CD4-positive, alpha-beta memory T cell (primary cell): ENCODE results near the gene DGLUCY. TPM values are rescaled to one million over a fixed set of nuclear protein-coding genes. Genes with fewer than 3 reads are reported as not detected.

Experiments
- CTCF ChIA-PET: fragments of 350-600 bp; sonication (Branson Sonifier 250); formaldehyde crosslinking; loops from one replicate; lab custom pipeline; 2021; ENCODE audit warnings: inconsistent platforms; ENCODE audit not compliant: partially characterized antibody; lab: Charles Lee
- POLR2A ChIA-PET: fragments of 350-600 bp; sonication (Branson Sonifier 250); formaldehyde crosslinking; loops from one replicate; lab custom pipeline; 2021; ENCODE audit not compliant: partially characterized antibody; lab: Charles Lee
- DNase-seq, 5 donors: peaks; one replicate each; pipeline versions ENCODE4 v3.0.0 to v3.0.0-alpha.2; 2020 to 2022; ENCODE audit warnings: mixed read lengths in 1 of 5
- H3K27ac ChIP-seq: one replicate; pipeline ENCODE4 v1.7.0; 2013; ENCODE audit warnings: low read depth, low read length
- H3K27me3 ChIP-seq: 2 replicates; pipeline ENCODE4 v1.7.0; 2013; ENCODE audit warnings: mild to moderate bottlenecking, low read length, moderate library complexity; ENCODE audit not compliant: insufficient read depth
- H3K36me3 ChIP-seq: 2 replicates; pipeline ENCODE4 v1.7.0; 2013; ENCODE audit warnings: mild to moderate bottlenecking, low read length, moderate library complexity; ENCODE audit not compliant: insufficient read depth
- H3K4me1 ChIP-seq: 2 replicates; pipeline ENCODE4 v1.7.0; 2013; ENCODE audit warnings: mild to moderate bottlenecking, low read length, moderate library complexity; ENCODE audit not compliant: insufficient read depth
- H3K4me3 ChIP-seq, 2 donors: one replicate each; pipeline ENCODE4 v1.7.0; 2013; ENCODE audit warnings: low read length in 2 of 2, mild to moderate bottlenecking in 1 of 2
- H3K9me3 ChIP-seq, 2 donors: one replicate each; pipeline ENCODE4 v1.7.0; 2013; ENCODE audit warnings: low read length in 2 of 2, control low read depth in 1 of 2; ENCODE audit not compliant: control insufficient read depth in 1 of 2
- H3K27ac Mint-ChIP-seq, 7 donors: one replicate each; pipeline ENCODE4 v1.8.0; 2020 to 2021; ENCODE audit warnings: mixed read lengths in 7 of 7, mild to moderate bottlenecking in 6 of 7, inconsistent platforms in 3 of 7, moderate library complexity in 3 of 7
- H3K27me3 Mint-ChIP-seq, 2 donors: one replicate each; pipeline ENCODE4 v1.8.0; 2020 to 2021; ENCODE audit warnings: mixed read lengths in 2 of 2
- H3K36me3 Mint-ChIP-seq, 2 donors: one replicate each; pipeline ENCODE4 v1.8.0; 2020 to 2021; ENCODE audit warnings: mixed read lengths in 2 of 2, inconsistent platforms in 1 of 2, mild to moderate bottlenecking in 1 of 2
- H3K4me1 Mint-ChIP-seq, 4 donors: one replicate each; pipeline ENCODE4 v1.8.0; 2020 to 2021; ENCODE audit warnings: mixed read lengths in 4 of 4, mild to moderate bottlenecking in 1 of 4
- H3K4me3 Mint-ChIP-seq, 8 donors: one replicate each; pipeline ENCODE4 v1.8.0; 2020 to 2021; ENCODE audit warnings: mixed read lengths in 8 of 8, mild to moderate bottlenecking in 7 of 8, moderate library complexity in 6 of 8, inconsistent platforms in 3 of 8
- H3K9me3 Mint-ChIP-seq, 8 donors: one replicate each; pipeline ENCODE4 v1.8.0; 2020 to 2021; ENCODE audit warnings: mixed read lengths in 8 of 8, mild to moderate bottlenecking in 5 of 8, inconsistent platforms in 3 of 8, moderate library complexity in 1 of 8
- intact Hi-C: fragments of 100-400 bp; cut with micrococcal nuclease; formaldehyde crosslinking; loops from one replicate; pipeline ENCODE4 v1.15.1; 2023
- polyA plus RNA-seq, 2 donors: library from polyadenylated mRNA; unstranded; fragments of 300-500 nt; fragmentation: Illumina TruSeq; gene quantifications; one replicate each; pipeline ENCODE4 v1.2.3, GENCODE V29; 2021
- total RNA-seq, 2 experiments: library from RNA; stranded (reverse); gene quantifications; one replicate each; pipeline ENCODE4 v1.2.3, GENCODE V29; 2021

DGLUCY gene
- total and polyA plus RNA-seq, 4 experiments from 2014 or later, result 40.9 to 141 (median 89.0) TPM

- Histone ChIP-seq H3K4me3 (no peak overlapping the region), H3K27me3 (no peaks in the 10 kb centered on the region), H3K36me3 (no peaks in the 10 kb centered on the region), H3K27ac (peak overlapping the region; percentile 62), H3K4me1 (peaks cover 85% of the 10 kb centered on the region), H3K9me3 (no peaks in the 10 kb centered on the region)
- peaks cover 0 to 5% (median 0%) of the 10 kb centered on the region in 8 donors for H3K9me3 Mint-ChIP-seq
- peaks cover 3 to 4% of the 10 kb centered on the region in 2 donors for H3K36me3 Mint-ChIP-seq
- intact Hi-C loops, result no loop called here
- H3K27me3 Mint-ChIP-seq, result no peaks in the 10 kb centered on the region
- peak overlapping the region; percentile 91 to 98 (median 95) for H3K27ac Mint-ChIP-seq
- POLR2A ChIA-PET, result interaction anchor here (1.1 to 21.6 kb wide), 6 partner anchors 9 to 78 kb away, joined by 5 to 963 read pairs (median 12); partner anchors contain the start of gene GPR68
- peak overlapping the region in 7 of 8 donors; percentile 41 to 86 (median 83) for H3K4me3 Mint-ChIP-seq
- H3K4me1 Mint-ChIP-seq, result peaks cover 52 to 85% (median 73%) of the 10 kb centered on the region in 4 donors
- no peak for DNase-seq
- CTCF ChIA-PET, result interaction anchor here (1.3 to 1.8 kb wide), 4 partner anchors 8 to 82 kb away, joined by 3 to 5 read pairs (median 4); no protein-coding TSS in a partner anchor
Observed at GRCh38 chr14:91255026-91255695, 141.3 kb downstream of the DGLUCY start.

GRCh38 chr14:91256661-91257060 lies 142.8 kb downstream of the DGLUCY start:
- DNase-seq, result no peak
- Mint-ChIP-seq H3K4me3 (no peak overlapping the region), H3K9me3 (peaks cover 0 to 5% (median 0%) of the 10 kb centered on the region in 8 donors), H3K27me3 (no peaks in the 10 kb centered on the region), H3K36me3 (peaks cover 0 to 3% of the 10 kb centered on the region in 2 donors), H3K27ac (peak overlapping the region in 4 of 7 donors; percentile 8 to 95 (median 63)), H3K4me1 (peaks cover 48 to 84% (median 71%) of the 10 kb centered on the region in 4 donors)
- Histone ChIP-seq H3K4me1 (peaks cover 85% of the 10 kb centered on the region), H3K4me3 (no peak overlapping the region), H3K9me3 (no peaks in the 10 kb centered on the region), H3K36me3 (no peaks in the 10 kb centered on the region), H3K27me3 (no peaks in the 10 kb centered on the region), H3K27ac (no peak overlapping the region)
- intact Hi-C loops, result no loop called here
- ChIA-PET POLR2A (interaction anchor here (0.9 to 21.6 kb wide), 6 partner anchors 8 to 80 kb away, joined by 3 to 963 read pairs (median 8); partner anchors contain the start of gene GPR68), CTCF (interaction anchor here (0.9 to 1.8 kb wide), 6 partner anchors 10 to 79 kb away, joined by 3 to 5 read pairs (median 4); no protein-coding TSS in a partner anchor)

DNA sequence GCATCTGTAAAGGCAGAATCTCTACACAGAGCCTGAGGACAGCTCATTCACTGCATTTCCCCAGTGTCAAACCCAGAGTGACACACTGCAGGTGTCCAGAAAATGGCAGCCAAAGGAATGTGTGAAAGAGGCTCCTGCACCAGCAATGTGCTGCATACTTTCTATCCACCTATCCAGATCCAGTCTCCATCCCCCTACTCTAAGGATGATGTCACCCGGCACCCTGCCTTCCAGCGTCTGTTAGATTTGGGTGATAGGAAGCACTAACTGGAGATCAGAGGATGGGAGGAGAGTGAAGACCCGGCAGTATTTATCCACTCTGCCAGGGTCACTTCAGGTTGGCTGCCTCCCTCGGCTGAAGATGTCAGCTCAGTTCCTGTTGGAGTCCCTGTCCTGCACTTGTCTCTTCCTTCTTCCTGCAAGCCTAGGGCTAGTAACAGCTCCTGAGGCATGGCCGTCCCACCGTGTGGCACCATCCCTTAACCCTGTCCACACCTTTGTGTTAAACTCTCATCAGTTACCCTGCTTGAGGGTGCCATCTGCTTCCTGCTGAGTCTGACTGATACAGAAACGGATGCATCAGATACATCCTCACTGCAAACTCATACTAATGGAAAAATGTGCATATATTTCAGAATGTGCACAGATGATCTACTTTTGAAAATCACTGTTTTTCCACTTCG lies 143.6 kb downstream of the DGLUCY start:
- H3K4me3 Mint-ChIP-seq, result peak overlapping the region in 7 of 8 donors; percentile 32 to 78 (median 54)
- H3K9me3 Mint-ChIP-seq, result peaks cover 0 to 5% (median 0%) of the 10 kb centered on the region in 8 donors
- H3K27ac Mint-ChIP-seq, result peak overlapping the region; percentile 30 to 95 (median 82)
- Histone ChIP-seq H3K27me3 (no peaks in the 10 kb centered on the region), H3K4me1 (peaks cover 81% of the 10 kb centered on the region), H3K36me3 (no peaks in the 10 kb centered on the region), H3K9me3 (no peaks in the 10 kb centered on the region), H3K27ac (no peak overlapping the region), H3K4me3 (no peak overlapping the region)
- POLR2A ChIA-PET, result interaction anchor here (0.9 to 21.6 kb wide), 5 partner anchors 7 to 80 kb away, joined by 3 to 963 read pairs (median 6); partner anchors contain the start of gene GPR68
- no peaks in the 10 kb centered on the region for H3K27me3 Mint-ChIP-seq
- H3K4me1 Mint-ChIP-seq, result peaks cover 44 to 81% (median 67%) of the 10 kb centered on the region in 4 donors
- no peak for DNase-seq
- CTCF ChIA-PET, result interaction anchor here (0.8 to 2.2 kb wide), 6 partner anchors 12 to 85 kb away, joined by 3 to 8 read pairs (median 4); no protein-coding TSS in a partner anchor
- no peaks in the 10 kb centered on the region for H3K36me3 Mint-ChIP-seq
- intact Hi-C loops, result no loop called here

DNA sequence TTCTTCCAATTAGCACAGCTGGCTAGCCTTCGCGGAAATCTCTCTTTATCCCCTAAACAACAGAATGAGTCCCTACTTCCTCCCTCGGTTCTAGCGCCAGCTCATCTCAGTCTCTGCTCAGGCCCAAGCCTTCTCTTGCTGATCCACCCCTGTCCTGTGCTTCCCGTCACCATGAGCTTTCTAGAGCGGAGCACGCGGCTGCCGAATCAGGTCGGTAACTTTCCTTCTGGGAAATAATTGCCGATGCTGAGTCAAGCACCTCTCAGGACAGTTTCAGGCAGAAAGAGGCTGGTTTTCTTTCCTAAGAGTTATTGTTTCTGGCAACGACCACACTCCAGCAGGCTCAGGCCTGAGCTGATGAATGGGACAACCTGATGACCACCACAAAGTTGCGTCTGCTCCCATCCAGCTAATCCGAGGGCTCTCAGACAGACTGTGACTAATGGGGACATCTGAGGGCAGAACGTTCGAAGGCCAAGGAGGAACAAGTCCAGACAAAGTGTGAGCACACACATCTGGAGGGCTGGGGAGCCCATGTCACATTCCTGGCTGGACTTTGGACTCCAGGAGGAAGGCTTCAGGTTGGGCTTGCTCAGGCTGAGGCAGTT lies 144.2 kb downstream of the DGLUCY start:
- no peaks in the 10 kb centered on the region for H3K27me3 Mint-ChIP-seq
- DNase-seq, result no peak
- intact Hi-C loops, result no loop called here
- POLR2A ChIA-PET, result interaction anchor here (0.9 to 21.6 kb wide), 5 partner anchors 8 to 81 kb away, joined by 3 to 963 read pairs (median 6); partner anchors contain the start of gene GPR68
- H3K4me1 Mint-ChIP-seq, result peaks cover 43 to 80% (median 66%) of the 10 kb centered on the region in 4 donors
- peak overlapping the region; percentile 30 to 95 (median 79) for H3K27ac Mint-ChIP-seq
- H3K36me3 Mint-ChIP-seq, result no peaks in the 10 kb centered on the region
- H3K4me3 Mint-ChIP-seq, result peak overlapping the region in 5 of 8 donors; percentile 33 to 78 (median 56)
- H3K9me3 Mint-ChIP-seq, result peaks cover 0 to 3% (median 0%) of the 10 kb centered on the region in 8 donors
- Histone ChIP-seq H3K4me3 (no peak overlapping the region), H3K4me1 (peaks cover 77% of the 10 kb centered on the region), H3K27ac (no peak overlapping the region), H3K9me3 (no peaks in the 10 kb centered on the region), H3K36me3 (no peaks in the 10 kb centered on the region), H3K27me3 (no peaks in the 10 kb centered on the region)
- CTCF ChIA-PET, result interaction anchor here (0.8 to 2.2 kb wide), 6 partner anchors 8 to 85 kb away, joined by 3 to 8 read pairs (median 4); no protein-coding TSS in a partner anchor

DNA sequence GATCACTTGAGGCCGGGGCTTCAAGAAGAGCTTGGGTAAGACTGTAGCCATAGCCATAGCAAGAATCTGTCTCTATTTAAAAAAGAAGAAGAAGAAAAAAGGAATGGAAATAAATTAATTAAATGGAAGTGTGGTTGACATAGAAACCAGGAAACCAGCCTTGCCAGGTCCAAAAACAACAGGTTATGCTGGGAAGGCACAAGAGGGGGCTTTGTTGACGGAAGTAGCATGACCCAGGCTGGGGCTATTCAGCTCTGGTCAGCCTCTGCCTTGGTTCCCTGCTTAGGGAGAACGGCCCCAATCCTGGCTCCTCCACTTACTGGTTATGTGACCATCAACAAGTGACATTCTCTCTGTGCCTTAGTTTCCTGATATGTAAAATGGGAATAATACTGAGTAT lies 145.0 kb downstream of the DGLUCY start:
- Mint-ChIP-seq H3K27ac (peak overlapping the region in 4 of 7 donors; percentile 42 to 94 (median 76)), H3K9me3 (peaks cover 0 to 3% (median 0%) of the 10 kb centered on the region in 8 donors), H3K4me1 (peaks cover 47 to 87% (median 70%) of the 10 kb centered on the region in 4 donors), H3K27me3 (no peaks in the 10 kb centered on the region), H3K4me3 (no peak overlapping the region), H3K36me3 (no peaks in the 10 kb centered on the region)
- Histone ChIP-seq H3K27me3 (no peaks in the 10 kb centered on the region), H3K4me1 (peaks cover 81% of the 10 kb centered on the region), H3K4me3 (no peak overlapping the region), H3K36me3 (no peaks in the 10 kb centered on the region), H3K9me3 (no peaks in the 10 kb centered on the region), H3K27ac (no peak overlapping the region)
- no peak for DNase-seq
- POLR2A ChIA-PET, result interaction anchor here (0.6 to 21.6 kb wide), 4 partner anchors 9 to 363 kb away, joined by 3 to 963 read pairs (median 122); partner anchors contain the start of gene GPR68
- intact Hi-C loops, result no loop called here
- CTCF ChIA-PET, result interaction anchor here (1.1 to 2.2 kb wide), 4 partner anchors 9 to 78 kb away, joined by 3 to 8 read pairs (median 3); no protein-coding TSS in a partner anchor

DNA sequence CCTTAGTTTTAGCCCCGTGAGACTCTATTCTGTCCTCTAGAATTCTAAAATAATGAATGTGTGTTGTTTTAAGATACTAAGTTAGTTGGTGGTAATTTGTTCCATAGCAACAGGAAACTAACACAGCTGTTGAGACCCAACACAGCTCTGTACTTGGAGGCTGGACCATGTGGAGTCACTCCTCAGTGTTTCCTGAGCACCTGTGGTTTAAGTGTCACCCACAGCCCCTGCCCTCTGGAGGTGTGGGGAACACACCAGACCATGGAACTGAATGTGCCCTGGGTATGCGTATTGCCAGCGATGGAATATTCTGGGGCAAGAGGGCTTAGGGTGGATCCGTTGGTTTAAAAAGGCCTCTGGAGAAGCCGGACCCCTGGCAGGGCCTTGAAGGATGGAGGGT lies 147.2 kb downstream of the DGLUCY start:
- peak; percentile 50 to 86 (median 67) for DNase-seq
- peaks cover 0 to 1% (median 0%) of the 10 kb centered on the region in 8 donors for H3K9me3 Mint-ChIP-seq
- POLR2A ChIA-PET, result interaction anchor here (1.5 to 6.3 kb wide), 4 partner anchors 11 to 76 kb away, joined by 4 to 124 read pairs (median 30); partner anchors contain the start of gene GPR68

More for the DNA sequence above, 147.2 kb downstream of the DGLUCY start:
- H3K27ac ChIP-seq, result no peak overlapping the region
- Mint-ChIP-seq H3K4me3 (peak overlapping the region in 6 of 8 donors; percentile 29 to 73 (median 60)), H3K4me1 (peaks cover 44 to 84% (median 67%) of the 10 kb centered on the region in 4 donors), H3K27me3 (no peaks in the 10 kb centered on the region), H3K36me3 (no peaks in the 10 kb centered on the region), H3K27ac (peak overlapping the region; percentile 53 to 97 (median 84))
- intact Hi-C loops, result no loop called here
- no peak overlapping the region for H3K4me3 ChIP-seq
- peaks cover 72% of the 10 kb centered on the region for H3K4me1 ChIP-seq
- H3K36me3 ChIP-seq, result no peaks in the 10 kb centered on the region
- no peaks in the 10 kb centered on the region for H3K9me3 ChIP-seq
- no peaks in the 10 kb centered on the region for H3K27me3 ChIP-seq
- CTCF ChIA-PET, result interaction anchor here (0.9 to 2.7 kb wide), 4 partner anchors 11 to 88 kb away, joined by 3 to 7 read pairs (median 5); no protein-coding TSS in a partner anchor
